H9 (cell line): ENCODE measurements around the gene TMEM108. TPM values are rescaled to one million over a fixed set of nuclear protein-coding genes. Genes with fewer than 3 reads are reported as not detected.

Experiments
- DNase-seq: peaks from one replicate; pipeline ENCODE4 v3.0.0-alpha.2; 2017
- H2AFZ ChIP-seq: one replicate; pipeline ENCODE4 v1.6.1; 2013; ENCODE audit warnings: mild to moderate bottlenecking, low read length, control low read depth, moderate library complexity
- H2AK5ac ChIP-seq: 2 replicates; pipeline ENCODE4 v1.6.1; 2013; ENCODE audit warnings: low read length, control low read depth, mixed read lengths; ENCODE audit not compliant: insufficient read length
- H2BK120ac ChIP-seq: one replicate; pipeline ENCODE4 v1.6.1; 2013; ENCODE audit warnings: low read depth, mild to moderate bottlenecking, low read length, control low read depth, inconsistent platforms; ENCODE audit not compliant: poor library complexity, severe bottlenecking
- H2BK12ac ChIP-seq: 2 replicates; pipeline ENCODE4 v1.6.1; 2013; ENCODE audit warnings: low read length, control low read depth, mixed read lengths, low read depth; ENCODE audit not compliant: insufficient read length
- H2BK15ac ChIP-seq: 2 replicates; pipeline ENCODE4 v1.6.1; 2013; ENCODE audit warnings: low read depth, low read length, control low read depth
- H2BK20ac ChIP-seq: one replicate; pipeline ENCODE4 v1.6.1; 2013; ENCODE audit warnings: low read depth, mild to moderate bottlenecking, low read length, control low read depth, inconsistent platforms; ENCODE audit not compliant: poor library complexity, severe bottlenecking
- H2BK5ac ChIP-seq: 2 replicates; pipeline ENCODE4 v1.6.1; 2013; ENCODE audit warnings: low read length, control low read depth, mixed read lengths; ENCODE audit not compliant: insufficient read length
- H3K14ac ChIP-seq: 2 replicates; pipeline ENCODE4 v1.6.1; 2013; ENCODE audit warnings: low read length, control low read depth; ENCODE audit not compliant: insufficient read depth
- H3K18ac ChIP-seq: 2 replicates; pipeline ENCODE4 v1.6.1; 2013; ENCODE audit warnings: low read depth, mild to moderate bottlenecking, mixed read lengths, low read length, control low read depth; ENCODE audit not compliant: insufficient read length
- H3K23ac ChIP-seq: 2 replicates; pipeline ENCODE4 v1.6.1; 2013; ENCODE audit warnings: low read length, control low read depth, mixed read lengths, low read depth; ENCODE audit not compliant: insufficient read length
- H3K23me2 ChIP-seq: 2 replicates; pipeline ENCODE4 v1.6.1; 2013; ENCODE audit warnings: low read depth, mild to moderate bottlenecking, mixed read lengths, low read length, control low read depth; ENCODE audit not compliant: insufficient read length, poor library complexity, severe bottlenecking
- H3K27ac ChIP-seq: 2 replicates; pipeline ENCODE4 v1.5.1; 2013; ENCODE audit warnings: low read length, control low read depth, mixed read lengths, low read depth; ENCODE audit not compliant: insufficient read length
- H3K27me3 ChIP-seq: 2 replicates; pipeline ENCODE4 v1.6.1; 2013; ENCODE audit warnings: low read length, control low read depth, inconsistent platforms; ENCODE audit not compliant: insufficient read depth
- H3K4ac ChIP-seq: 2 replicates; pipeline ENCODE4 v1.6.1; 2013; ENCODE audit warnings: low read depth, mild to moderate bottlenecking, control low read depth, inconsistent platforms, low read length, moderate library complexity
- H3K4me1 ChIP-seq: 2 replicates; pipeline ENCODE4 v1.6.1; 2013; ENCODE audit warnings: low read length, control low read depth, inconsistent platforms; ENCODE audit not compliant: insufficient read depth
- H3K4me2 ChIP-seq: 2 replicates; pipeline ENCODE4 v1.6.1; 2013; ENCODE audit warnings: low read length, control low read depth, mixed read lengths; ENCODE audit not compliant: insufficient read length, insufficient read depth
- H3K56ac ChIP-seq: 2 replicates; pipeline ENCODE4 v1.6.1; 2013; ENCODE audit warnings: low read depth, mild to moderate bottlenecking, mixed read lengths, low read length, control low read depth; ENCODE audit not compliant: insufficient read length
- H3K79me1 ChIP-seq: 2 replicates; pipeline ENCODE4 v1.6.1; 2013; ENCODE audit warnings: low read depth, mild to moderate bottlenecking, moderate library complexity, low read length, control low read depth, inconsistent platforms; ENCODE audit not compliant: insufficient read depth, poor library complexity, severe bottlenecking
- H3K79me2 ChIP-seq: 2 replicates; pipeline ENCODE4 v1.6.1; 2013; ENCODE audit warnings: low read length, control low read depth, inconsistent platforms; ENCODE audit not compliant: insufficient read depth
- H3K9ac ChIP-seq: 2 replicates; pipeline ENCODE4 v1.6.1; 2013; ENCODE audit warnings: low read length, control low read depth, mixed read lengths; ENCODE audit not compliant: insufficient read length; ENCODE audit errors: extremely low read depth
- H3K9me3 ChIP-seq: one replicate; pipeline ENCODE4 v1.6.1; 2013; ENCODE audit warnings: low read depth, low read length, inconsistent platforms; ENCODE audit not compliant: control insufficient read depth
- H3T11ph ChIP-seq: one replicate; pipeline ENCODE4 v1.6.1; 2013; ENCODE audit warnings: mild to moderate bottlenecking, low read length, control low read depth, inconsistent platforms
- H4K20me1 ChIP-seq: one replicate; pipeline ENCODE4 v1.6.1; 2013; ENCODE audit not compliant: control insufficient read depth, insufficient read length, insufficient read depth
- H4K5ac ChIP-seq: 2 replicates; pipeline ENCODE4 v1.6.1; 2013; ENCODE audit warnings: low read depth, mild to moderate bottlenecking, mixed read lengths, low read length, control low read depth; ENCODE audit not compliant: insufficient read length
- H4K8ac ChIP-seq: replicated peaks from 2 replicates; pipeline ENCODE4 v1.6.1; 2013; ENCODE audit warnings: low read length, control low read depth, mixed read lengths, low read depth; ENCODE audit not compliant: insufficient read length
- H4K91ac ChIP-seq: 2 replicates; pipeline ENCODE4 v1.6.1; 2013; ENCODE audit warnings: low read depth, mild to moderate bottlenecking, moderate library complexity, mixed read lengths, low read length, control low read depth; ENCODE audit not compliant: insufficient read length
- H3K27ac Mint-ChIP-seq, 3 experiments: 2 replicates in 2 of 3; 3 replicates in 1 of 3; pipeline ENCODE4 v1.8.0; 2020 to 2021; ENCODE audit warnings: mixed read lengths in 3 of 3, mild to moderate bottlenecking in 1 of 3, moderate library complexity in 1 of 3
- H3K27me3 Mint-ChIP-seq: 2 replicates; pipeline ENCODE4 v1.8.0; 2021; ENCODE audit warnings: low read depth, mild to moderate bottlenecking, moderate library complexity, mixed read lengths
- H3K36me3 Mint-ChIP-seq, 3 experiments: 2 replicates in 2 of 3; 3 replicates in 1 of 3; pipeline ENCODE4 v1.8.0; 2020 to 2021; ENCODE audit warnings: low read depth in 3 of 3, mixed read lengths in 3 of 3; ENCODE audit not compliant: insufficient read depth in 1 of 3
- H3K4me1 Mint-ChIP-seq, 2 experiments: 2 replicates each; pipeline ENCODE4 v1.8.0; 2020; ENCODE audit warnings: mixed read lengths in 2 of 2
- H3K4me3 Mint-ChIP-seq, 2 experiments: 2 replicates in 1 of 2; 3 replicates in 1 of 2; pipeline ENCODE4 v1.8.0; 2020 to 2021; ENCODE audit warnings: mild to moderate bottlenecking in 2 of 2, mixed read lengths in 2 of 2, moderate library complexity in 1 of 2
- H3K9me3 Mint-ChIP-seq, 2 experiments: 2 replicates in 1 of 2; 3 replicates in 1 of 2; pipeline ENCODE4 v1.8.0; 2020; ENCODE audit warnings: mild to moderate bottlenecking in 2 of 2, mixed read lengths in 2 of 2, moderate library complexity in 1 of 2
- CTCF ChIP-seq: fragments of 200-600 bp; sonication (generic); conservative IDR thresholded peaks from 3 replicates; pipeline ENCODE4 v1.8.0; 2021; ENCODE audit warnings: antibody characterized with exemption, mild to moderate bottlenecking
- WGBS: extraction: QIAGEN DNeasy Blood & Tissue Kit; methylation state at CpG from one replicate; pipeline ENCODE4 v1.1.7; 2013; ENCODE audit warnings: missing lambda C conversion rate, low lambda C conversion rate, mixed read lengths; ENCODE audit not compliant: insufficient read length; ENCODE audit errors: extremely low coverage; 5-methylcytosine and 5-hydroxymethylcytosine counted together
- total RNA-seq: library from RNA; stranded (reverse); gene quantifications from 2 replicates; pipeline ENCODE4 v1.2.1, GENCODE V29; 2021

The TMEM108 gene
- total RNA-seq, 1 experiment from 2014 or later, result 5.0 TPM

- Mint-ChIP-seq H3K4me3 (no peak overlapping the region), H3K36me3 (peaks cover 0 to 6% (median 2%) of the 10 kb centered on the region in 3 experiments; a peak in 2 of 7 replicates), H3K27ac (no peak overlapping the region), H3K27me3 (no peaks in the 10 kb centered on the region), H3K4me1 (peaks cover 3 to 7% of the 10 kb centered on the region in 2 experiments; a peak in 2 of 4 replicates), H3K9me3 (peaks cover 5 to 15% of the 10 kb centered on the region in 2 experiments; a peak in 3 of 5 replicates)
- no peak overlapping the region for H3K14ac ChIP-seq
- H3K9ac ChIP-seq, result no peak overlapping the region
- no peak for DNase-seq
- H3K56ac ChIP-seq, result no peak overlapping the region
- no peak overlapping the region for H3K18ac ChIP-seq
- no peak overlapping the region for H3K4ac ChIP-seq
- no peaks in the 10 kb centered on the region for H3K23me2 ChIP-seq
- no peak overlapping the region for H4K5ac ChIP-seq
- H3K79me1 ChIP-seq, result no peaks in the 10 kb centered on the region
- H3K4me2 ChIP-seq, result no peak overlapping the region
- no peaks in the 10 kb centered on the region for H3K27me3 ChIP-seq
- no peak overlapping the region for H4K8ac ChIP-seq
- H2BK12ac ChIP-seq, result no peak overlapping the region
- no peak for TF ChIP-seq CTCF
- no peak overlapping the region for H2BK5ac ChIP-seq
- no peak overlapping the region for H2BK120ac ChIP-seq
- H3K23ac ChIP-seq, result no peak overlapping the region
- H3K27ac ChIP-seq, result no peak overlapping the region
- no peak overlapping the region for H2BK20ac ChIP-seq
- no peak overlapping the region for H3T11ph ChIP-seq
- no peak overlapping the region for H2BK15ac ChIP-seq
- no peak overlapping the region for H2AK5ac ChIP-seq
- H2AFZ ChIP-seq, result no peak overlapping the region
- no peaks in the 10 kb centered on the region for H3K9me3 ChIP-seq
- no peaks in the 10 kb centered on the region for H3K4me1 ChIP-seq
- no CpG with 5 or more reads among the region's 4 CpGs for WGBS
- no peaks in the 10 kb centered on the region for H3K79me2 ChIP-seq
- no peak overlapping the region for H4K91ac ChIP-seq
- H4K20me1 ChIP-seq, result no peaks in the 10 kb centered on the region
Measured at GRCh38 chr3:133354721-133355120, 316.5 kb downstream of the TMEM108 start.
